Measurements from ENCODE around the gene ST6GALNAC6.

Gene ST6GALNAC6

GRCh38 chr9:127916720-127917581 lies 17.5 kb upstream of the ST6GALNAC6 start, which contains the start of gene ST6GALNAC4:
ST6GALNAC4 (minus strand) TSS chr9:127917041; CDS start chr9:127916419, 622 bp downstream.
- DNase-seq (ENCODE audit: low read depth in 2 of 2): peak; percentile 94 to 98

DNA sequence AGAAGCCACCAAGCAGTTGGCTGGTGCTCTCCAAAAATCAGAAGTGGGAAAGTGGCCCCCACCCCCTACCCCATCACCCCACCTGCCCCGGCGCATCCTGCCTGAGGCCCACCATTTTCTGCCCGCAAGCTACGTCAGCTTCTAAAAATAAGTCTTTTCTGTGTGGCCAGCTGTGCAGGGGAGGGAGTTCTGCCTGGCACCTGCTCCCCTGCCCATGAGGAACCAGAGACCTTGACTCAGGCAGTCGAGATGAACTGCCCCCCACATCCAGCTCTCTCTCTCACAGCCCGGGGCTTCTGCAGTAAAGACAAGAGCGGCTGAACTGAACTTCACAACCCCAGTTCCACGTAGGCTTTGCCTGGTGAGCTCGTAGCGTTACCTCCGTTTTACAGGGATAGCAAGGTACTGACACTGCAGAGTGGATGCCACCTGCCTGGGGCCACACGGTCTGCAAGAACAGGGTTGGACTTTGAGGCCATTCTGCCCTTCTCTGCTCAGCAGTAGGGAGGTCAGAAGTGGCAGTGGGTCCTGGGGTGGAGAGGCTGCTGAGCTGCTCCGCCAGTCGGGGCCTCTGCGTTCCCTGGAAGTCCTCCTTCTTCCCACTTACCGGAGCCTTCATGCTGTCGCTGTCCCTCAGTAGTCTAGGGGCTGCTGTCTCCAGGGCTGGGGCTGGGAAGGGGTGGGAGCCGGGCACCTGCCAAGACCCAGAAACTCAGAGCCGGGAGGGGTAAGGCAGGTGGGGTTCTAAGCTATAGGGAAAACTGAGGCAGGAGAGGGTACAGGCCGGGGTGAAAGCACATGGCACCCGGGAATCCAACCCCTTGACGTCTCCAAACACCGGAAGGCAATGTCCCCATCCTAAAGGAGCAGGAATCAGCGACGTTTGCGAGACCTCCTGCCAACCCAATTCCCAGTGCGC lies 16.7 kb upstream of the ST6GALNAC6 start:
- DNase-seq (ENCODE audit: low read depth in 2 of 2): no peak

DNA sequence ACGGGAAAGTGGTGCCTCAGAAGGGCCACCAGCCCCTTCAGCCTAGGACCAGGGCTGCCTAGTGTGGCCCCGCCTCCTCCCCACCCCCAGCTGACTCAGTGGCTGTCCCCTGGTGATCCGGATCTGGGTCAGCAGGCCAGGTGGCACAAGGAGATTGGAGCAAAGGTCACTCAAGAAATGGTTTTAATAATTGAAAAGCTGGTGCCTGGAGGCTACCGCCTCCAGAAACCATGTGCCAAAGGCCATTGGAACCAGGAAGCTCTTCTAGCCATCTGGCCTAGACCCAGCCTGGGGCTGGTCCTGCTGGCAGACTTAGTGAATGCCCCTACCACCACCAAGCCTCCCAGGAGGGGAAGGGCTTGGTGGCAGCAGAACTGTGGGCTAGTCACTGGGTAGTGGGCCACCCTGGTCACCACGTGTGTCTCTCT lies 15.9 kb upstream of the ST6GALNAC6 start:
- DNase-seq (ENCODE audit: low read depth in 2 of 2): no peak

GRCh38 chr9:127913682-127914081 lies 14.3 kb upstream of the ST6GALNAC6 start:
- no peak for DNase-seq (ENCODE audit: low read depth in 2 of 2)

DNA sequence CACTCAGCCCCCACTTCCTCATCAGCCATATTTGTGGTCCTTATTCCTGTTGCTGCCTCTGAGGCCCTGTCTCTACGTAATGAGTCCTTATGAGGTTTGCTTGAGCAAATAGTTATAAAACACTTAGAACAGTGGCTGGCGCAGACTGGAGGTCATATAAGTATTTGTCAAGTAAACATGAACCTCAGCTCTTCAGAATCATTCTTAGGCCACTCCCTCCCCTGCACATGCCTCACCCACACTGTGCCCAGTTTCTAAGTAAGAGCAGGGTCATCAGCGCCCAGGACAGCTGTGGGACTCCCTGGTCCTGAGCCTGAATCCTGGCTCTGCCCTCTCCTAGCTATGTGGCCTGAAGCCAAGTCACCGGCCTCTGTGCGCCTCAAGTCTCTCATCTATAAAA lies 13.5 kb upstream of the ST6GALNAC6 start:
- no peak for DNase-seq (ENCODE audit: low read depth in 2 of 2)

DNA sequence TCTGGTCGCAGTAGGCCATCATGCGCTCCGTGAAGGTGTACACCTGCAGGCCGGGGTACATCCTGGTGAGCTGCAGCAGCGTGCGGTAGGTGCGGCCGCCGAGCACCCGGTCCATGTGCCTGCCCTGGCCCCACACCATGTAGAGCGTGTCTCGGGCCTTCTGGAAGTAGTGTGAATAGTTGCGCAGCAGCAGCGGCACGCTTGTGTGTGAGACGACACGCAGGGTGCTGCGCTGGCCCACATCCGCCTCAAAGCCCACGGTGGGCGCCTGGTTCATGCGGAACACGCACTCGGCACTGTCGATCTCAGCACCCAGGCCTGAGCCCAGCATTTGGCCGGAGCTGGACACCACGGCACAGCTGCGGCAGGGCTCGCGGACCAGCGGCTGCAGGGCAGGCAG lies 12.9 kb upstream of the ST6GALNAC6 start:
- DNase-seq (ENCODE audit: low read depth in 2 of 2): no peak

GRCh38 chr9:127910613-127911205 lies 11.3 kb upstream of the ST6GALNAC6 start:
- DNase-seq (ENCODE audit: low read depth in 2 of 2): no peak

DNA sequence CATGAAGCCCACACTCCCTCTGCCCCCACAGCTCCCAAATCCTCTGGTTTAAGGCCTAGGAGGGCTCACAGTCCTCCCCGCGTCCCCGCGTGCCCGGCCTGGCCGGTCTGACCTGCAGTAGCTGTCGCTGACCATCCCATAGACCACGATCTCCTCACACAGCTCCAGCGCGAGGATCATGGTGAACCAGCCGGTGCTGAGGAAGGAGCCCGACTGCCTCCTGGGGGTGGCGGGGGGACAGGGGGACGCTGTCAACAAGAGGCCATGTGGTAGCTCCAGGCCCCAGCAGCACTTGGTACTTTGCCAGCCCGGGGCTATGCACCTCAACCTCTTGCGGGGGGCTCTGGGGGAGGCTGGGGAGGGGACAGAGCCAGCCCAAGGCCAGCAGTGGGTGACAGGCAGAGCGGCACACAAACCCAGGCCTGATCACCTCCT lies 10.5 kb upstream of the ST6GALNAC6 start:
- no peak for DNase-seq (ENCODE audit: low read depth in 2 of 2)

DNA sequence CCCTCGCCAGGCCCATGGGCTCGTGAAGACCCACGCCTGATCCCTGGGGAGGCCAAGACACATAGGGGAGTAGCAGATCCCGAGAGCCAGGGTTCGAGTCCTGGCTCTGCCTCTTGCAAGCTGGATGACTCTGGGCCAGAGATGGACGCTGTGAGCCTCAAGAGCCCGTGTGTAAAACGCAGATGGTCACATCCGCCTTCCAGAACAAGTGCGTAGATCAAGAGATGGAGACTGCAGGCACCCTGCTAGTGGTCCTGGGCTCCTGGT lies 9.2 kb upstream of the ST6GALNAC6 start:
- DNase-seq (ENCODE audit: low read depth in 2 of 2): no peak

- no peak for DNase-seq (ENCODE audit: low read depth in 2 of 2)
Measured at GRCh38 chr9:127907867-127908659, 8.7 kb upstream of the ST6GALNAC6 start.

GRCh38 chr9:127905788-127906191 lies 6.4 kb upstream of the ST6GALNAC6 start:
- DNase-seq (ENCODE audit: low read depth in 2 of 2): no peak

DNA sequence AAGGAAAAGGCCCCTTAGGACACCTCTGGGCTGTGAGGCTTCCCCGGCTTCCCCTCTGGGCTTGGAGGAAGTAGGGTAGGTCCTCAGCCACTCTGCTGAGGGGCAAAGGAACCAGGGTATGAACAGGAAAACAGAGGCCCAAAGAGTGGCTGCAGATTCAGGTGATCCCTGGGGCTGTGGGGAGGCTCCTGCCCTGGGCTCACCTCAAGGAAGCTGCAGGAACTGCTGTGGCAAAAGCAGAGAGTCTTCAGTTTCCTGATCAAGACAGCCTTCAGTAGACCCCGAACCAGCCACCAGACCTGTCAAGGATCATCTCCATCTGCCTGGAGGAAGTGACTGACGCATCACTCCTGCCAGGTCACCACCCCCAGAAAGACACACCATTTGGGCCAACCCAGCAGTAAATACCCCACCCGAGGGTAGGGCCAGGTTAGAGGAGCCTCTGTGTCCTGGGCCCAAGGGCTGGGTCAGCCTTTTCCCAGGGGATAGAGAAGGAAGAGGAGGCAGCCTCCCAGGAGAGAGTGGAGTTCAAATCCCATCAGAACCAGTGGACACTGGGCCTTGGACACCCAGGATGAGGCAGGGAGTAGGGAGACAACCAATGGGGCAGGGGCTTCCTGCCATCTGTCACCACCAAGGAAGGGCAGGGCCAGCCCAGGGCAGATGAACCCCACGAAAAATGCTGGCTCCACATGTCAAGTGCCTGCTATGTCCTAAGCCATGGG lies 5.8 kb upstream of the ST6GALNAC6 start:
- no peak for DNase-seq (ENCODE audit: low read depth in 2 of 2)

GRCh38 chr9:127904561-127905003 lies 5.2 kb upstream of the ST6GALNAC6 start:
- DNase-seq (ENCODE audit: low read depth in 2 of 2): no peak

GRCh38 chr9:127903557-127904475 lies 4.4 kb upstream of the ST6GALNAC6 start:
- peak; percentile 87 to 89 for DNase-seq (ENCODE audit: low read depth in 2 of 2)

GRCh38 chr9:127898433-127899127 lies 823 bp downstream of the ST6GALNAC6 start:
- DNase-seq (ENCODE audit: low read depth in 2 of 2): no peak

DNA sequence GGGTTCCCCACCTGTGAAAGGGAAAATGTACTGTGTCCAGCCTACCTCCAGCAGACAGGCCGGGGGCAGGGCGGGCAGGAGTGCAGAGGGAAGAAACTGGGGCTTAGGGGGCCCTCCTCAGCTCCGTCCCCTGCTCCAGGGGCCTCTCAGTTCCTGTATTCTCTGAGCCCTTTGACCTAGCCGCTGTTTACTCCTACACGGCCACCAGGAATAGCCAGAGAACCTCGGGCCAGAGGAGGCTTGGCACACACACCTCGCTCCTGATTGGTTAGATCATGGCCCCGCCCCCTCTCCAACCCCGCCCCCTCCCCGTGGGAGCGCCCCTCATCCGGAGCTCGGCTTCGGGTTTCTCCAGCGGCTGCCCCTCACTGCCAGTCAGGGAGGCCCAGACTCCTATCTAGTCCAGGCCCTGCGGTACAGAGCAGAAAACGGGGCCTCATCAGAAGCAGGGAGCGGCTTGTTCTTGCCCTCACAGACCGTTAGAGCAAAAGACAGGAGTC lies 2.2 kb downstream of the ST6GALNAC6 start:
- DNase-seq (ENCODE audit: low read depth in 2 of 2): no peak

GRCh38 chr9:127896395-127897192 lies 2.8 kb downstream of the ST6GALNAC6 start:
- no peak for DNase-seq (ENCODE audit: low read depth in 2 of 2)

DNA sequence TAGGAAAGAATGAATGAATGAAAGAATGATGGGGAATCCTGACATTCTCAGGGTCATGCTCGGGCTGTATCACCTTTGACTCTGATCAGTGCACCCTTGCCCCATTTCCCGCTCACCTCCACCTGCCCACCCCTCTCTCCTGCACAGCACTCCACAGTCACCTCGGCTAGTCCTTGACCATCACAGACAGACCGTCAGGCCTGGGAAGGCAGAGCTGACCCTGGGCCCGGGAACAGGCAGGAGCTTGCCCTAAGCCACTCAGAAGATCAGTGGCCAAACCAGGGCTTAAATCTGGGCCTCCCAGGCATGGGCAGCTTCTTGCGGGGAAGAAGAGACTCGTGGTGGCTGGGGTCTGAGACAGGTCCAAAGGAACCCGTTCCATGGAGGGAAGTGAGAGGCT lies 3.6 kb downstream of the ST6GALNAC6 start:
- DNase-seq (ENCODE audit: low read depth in 2 of 2): no peak
